ENCODE data around the gene RRP9.

Gene RRP9

GRCh38 chr3:51970606-51971300, 29.0 kb upstream of the RRP9 start:
- DNase-seq (ENCODE audit: low spot score) = no peak

GRCh38 chr3:51969841-51970240, 28.1 kb upstream of the RRP9 start:
- DNase-seq (ENCODE audit: low spot score) = no peak

- DNase-seq (ENCODE audit: low spot score) = no peak
Observed at GRCh38 chr3:51968883-51969678, 27.4 kb upstream of the RRP9 start.

DNA sequence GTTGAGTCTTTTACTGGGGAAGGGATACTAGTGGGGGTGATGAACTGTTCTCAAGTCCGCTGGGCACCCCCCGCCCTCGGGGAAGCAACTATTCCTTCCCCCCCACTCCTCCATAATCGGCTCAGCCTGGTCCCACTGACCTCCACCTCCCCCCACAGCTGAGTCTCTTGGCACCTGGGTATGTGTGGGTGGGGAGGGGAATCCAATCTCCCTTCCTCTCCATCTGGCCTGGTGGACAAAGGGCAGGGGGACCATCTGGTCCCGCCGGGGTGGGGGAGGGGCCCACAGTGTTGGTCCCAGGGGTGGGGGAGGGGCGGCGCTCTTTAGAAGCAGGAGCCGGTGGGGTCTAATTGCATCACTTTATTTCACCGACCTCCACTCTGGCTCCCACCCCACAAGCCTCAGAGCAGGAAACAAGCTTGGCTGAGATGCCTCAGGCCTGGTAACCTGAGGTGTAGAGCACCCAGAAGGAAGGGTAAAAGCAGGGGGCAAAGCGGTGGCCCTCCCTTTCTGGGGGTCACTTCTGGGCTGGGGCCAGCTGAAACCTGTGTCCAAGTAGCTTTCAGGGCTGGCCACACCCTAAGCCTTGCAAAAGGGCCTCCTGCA, 26.6 kb upstream of the RRP9 start:
- DNase-seq (ENCODE audit: low spot score) = no peak

GRCh38 chr3:51967384-51968169, 25.9 kb upstream of the RRP9 start, which contains the start of gene PCBP4:
Gene PCBP4, minus strand, starts transcription at chr3:51967454. Its CDS starts 6,214 bp downstream, at chr3:51961240.
- peak; percentile 78 for DNase-seq (ENCODE audit: low spot score)

DNA sequence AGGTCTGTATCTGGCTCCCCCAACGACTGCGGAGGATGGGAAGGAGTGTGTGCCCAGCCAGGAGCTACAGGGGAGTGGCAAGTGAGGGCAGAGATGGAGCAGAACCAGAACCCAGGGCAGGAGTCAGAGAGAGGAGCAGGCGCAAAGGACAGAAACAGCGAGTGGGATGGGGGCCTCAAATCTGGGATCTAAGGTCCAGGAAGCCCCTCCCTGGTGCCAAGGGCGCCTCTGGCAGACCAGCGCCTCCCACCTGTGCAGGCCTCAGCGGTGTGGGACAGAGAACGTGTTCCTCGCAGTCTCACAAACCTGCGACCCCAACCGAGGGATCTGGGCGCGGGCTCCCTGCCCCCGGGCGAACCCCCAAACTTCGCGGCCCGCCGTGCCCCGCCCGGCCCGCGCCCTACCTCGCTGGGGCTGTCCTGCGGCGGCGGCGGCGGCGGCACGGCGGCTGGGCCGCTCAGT, 25.2 kb upstream of the RRP9 start:
- DNase-seq (ENCODE audit: low spot score) = no peak

DNA sequence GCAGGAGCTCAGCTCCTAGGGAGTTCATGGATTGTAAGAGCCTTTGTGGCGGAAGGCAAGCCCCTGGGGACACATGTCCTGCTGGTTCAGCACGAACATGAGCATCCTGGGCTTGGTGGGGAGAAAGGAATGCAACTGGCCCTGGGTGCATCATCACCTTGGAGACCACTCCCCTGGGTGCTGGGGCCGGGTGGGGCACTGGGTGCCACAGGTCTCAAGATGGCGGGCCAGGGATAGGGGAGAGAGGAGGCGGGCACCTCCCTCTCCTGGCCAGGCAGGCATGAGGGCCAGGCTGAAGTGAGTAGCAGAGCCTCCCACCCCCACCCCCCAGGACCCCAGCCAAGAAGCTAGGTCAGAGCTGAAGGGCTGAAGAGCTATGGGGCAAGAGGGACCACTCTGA, 24.8 kb upstream of the RRP9 start:
- DNase-seq (ENCODE audit: low spot score) = no peak

GRCh38 chr3:51966016-51966415, 24.3 kb upstream of the RRP9 start:
- DNase-seq (ENCODE audit: low spot score) = no peak

GRCh38 chr3:51964521-51964920, 22.8 kb upstream of the RRP9 start:
- DNase-seq (ENCODE audit: low spot score) = no peak

- no peak for DNase-seq (ENCODE audit: low spot score)
Observed at GRCh38 chr3:51963951-51964451, 22.3 kb upstream of the RRP9 start.

DNA sequence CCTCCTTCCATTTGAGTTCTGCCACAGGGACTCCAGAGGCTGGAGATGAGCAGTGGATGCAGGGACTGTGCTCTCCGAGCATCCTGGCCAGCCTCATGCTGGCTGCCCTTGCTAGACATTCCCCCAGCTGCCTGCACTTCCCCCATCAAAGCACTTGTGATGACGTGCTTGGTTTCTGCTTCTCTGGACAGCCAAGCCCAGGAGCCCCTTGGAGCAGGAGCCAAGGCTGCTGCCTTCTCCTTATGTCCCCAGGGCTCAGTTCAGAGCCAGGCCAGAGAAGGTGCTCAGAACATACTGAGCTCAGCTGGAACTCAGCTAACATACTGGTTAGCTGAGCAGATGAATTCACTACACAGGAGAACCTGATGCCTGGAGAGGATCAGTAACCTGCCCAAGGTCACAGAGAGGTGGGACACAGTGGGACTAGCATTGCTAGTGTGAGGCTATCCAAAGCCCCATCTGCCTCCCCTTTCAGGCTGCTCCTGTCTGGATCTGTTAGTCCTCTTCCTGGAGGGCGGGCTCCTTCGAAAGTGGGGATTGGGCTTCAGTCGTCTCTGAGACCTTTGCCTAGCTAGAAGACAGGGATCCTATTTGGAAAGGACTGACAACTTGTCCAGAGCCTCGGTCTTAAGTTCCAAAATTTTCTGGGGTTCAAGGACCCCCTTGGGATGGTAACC, 21.3 kb upstream of the RRP9 start:
- DNase-seq (ENCODE audit: low spot score) = no peak

DNA sequence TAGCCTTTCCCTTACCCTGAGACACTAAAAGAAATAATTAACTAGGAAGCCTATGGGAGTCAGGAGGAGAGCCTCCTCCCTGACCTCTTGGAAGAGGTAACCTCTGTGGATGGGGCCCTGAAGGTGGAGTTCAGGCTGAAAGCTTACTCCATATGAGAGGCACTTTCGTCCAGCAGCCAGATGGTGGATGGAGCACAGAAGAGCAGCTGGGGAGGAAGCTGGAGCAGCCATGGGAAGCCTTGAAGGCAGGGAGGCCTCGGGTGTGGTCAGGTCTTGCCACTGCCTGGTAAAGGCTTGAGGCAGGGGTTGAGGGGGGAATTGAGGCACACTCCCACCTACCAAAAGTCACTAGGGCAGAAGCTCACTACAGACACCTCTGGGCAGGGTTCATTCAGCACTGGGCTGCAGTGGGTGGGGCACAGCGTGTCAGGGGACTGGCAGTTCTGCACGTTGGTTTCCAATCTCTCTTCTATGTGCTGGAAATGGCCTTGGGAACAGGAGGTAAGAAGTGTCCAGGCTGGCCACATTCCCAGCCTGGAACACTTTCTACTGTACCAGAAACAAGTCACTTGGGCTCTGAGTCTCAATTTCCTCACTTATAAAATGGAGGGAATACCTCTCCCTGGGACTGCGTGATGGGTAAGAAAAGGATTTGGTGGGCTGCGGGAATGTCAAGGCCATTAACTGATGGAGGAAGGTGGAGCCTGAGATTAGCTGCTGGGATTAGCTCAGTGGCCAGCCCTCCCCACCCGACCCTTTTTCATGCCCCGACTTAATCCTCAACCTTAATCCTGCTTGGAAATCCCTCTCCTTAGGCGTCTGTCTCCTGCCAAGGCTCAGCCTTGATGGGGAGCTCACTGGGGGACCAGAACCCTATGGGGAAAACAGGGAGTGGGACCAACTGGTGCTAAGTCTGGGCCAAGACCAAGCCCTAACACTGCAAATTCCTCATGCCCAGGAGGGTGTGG, 20.2 kb upstream of the RRP9 start:
- DNase-seq (ENCODE audit: low spot score) = no peak

DNA sequence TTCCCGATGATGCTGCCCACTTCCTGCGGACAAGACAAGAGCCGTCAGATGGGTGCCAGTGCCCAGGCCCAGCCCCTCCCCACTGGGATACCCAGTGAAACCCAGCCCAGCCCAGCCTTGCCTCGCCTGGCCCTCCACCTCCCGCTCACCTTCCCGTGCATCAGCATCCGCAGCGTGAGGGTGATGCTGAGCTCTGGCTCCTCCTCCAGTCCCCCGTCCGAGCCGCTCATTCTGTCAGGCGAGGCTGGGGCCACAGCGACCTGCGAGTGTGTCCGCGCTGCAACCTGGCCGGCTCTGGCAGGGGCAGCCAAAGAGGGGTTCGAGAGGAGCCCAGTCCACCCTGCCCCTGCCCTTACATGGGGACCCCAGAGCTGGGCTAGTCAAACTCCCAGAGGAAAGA, 19.3 kb upstream of the RRP9 start:
- no peak for DNase-seq (ENCODE audit: low spot score)

DNA sequence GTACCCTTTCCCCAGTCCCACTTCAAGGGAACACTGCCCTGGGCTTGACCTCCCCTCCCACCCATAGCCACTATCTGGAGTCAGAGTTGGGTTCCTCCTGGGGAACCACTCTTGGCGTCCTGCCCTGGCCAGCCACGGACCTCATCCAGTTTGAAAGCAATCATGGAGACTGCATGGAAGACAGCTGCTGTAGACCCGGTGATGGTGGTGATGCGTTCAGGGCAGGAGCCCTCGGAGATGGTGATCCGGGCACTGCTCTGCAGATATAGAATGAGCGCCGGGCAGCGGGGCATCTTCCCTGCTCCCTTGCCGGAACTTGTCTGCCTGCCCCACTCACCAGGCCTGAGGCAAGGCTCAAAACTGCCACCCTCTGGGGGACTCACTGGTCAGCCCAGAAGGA, 18.7 kb upstream of the RRP9 start:
- DNase-seq (ENCODE audit: low spot score) = no peak

GRCh38 chr3:51959651-51960050, 17.9 kb upstream of the RRP9 start:
- DNase-seq (ENCODE audit: low spot score) = no peak

DNA sequence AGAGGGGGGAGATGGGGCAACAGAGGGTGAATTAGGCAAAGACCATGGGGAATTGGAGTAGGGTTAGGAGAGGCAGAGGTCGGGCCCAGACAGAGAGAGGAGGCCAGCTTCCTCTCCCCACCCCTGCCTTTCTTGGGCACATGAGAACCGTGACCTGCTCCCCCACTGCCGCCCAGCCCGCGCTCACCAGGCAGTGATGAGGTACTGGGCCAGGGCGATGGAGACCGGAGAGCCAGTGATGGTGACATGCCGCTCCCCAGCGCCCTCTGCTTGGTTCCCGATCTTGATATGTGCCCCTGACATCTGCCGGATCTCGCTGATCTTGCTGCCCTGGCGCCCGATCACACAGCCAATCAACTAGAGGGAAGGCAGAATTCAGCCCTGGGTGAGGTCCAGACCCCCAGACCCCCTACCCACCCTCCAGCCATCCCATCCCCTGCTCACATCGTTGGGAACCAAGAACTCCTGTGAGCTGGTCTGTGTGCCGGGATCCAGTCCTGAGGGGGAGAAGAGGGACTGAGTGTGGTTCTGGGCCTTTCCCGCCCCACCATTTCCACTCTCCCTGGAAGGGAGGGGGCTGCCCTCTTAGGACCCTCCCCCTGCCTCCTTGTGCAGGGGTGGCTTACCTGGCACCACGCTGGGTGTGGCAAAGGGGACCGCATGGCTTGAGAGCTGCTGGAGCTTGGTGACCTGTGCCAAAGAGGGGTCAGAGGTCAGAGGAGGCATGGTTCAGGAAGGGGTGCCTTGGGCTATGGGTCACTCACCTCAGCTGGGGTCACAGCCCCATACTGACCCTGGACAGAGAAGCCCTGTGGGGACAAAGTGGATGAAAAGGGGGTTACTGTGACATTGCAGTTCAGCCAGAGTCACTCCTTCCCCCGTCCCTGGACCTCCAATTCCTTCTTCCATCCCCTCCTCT, 17.2 kb upstream of the RRP9 start:
- no peak for DNase-seq (ENCODE audit: low spot score)

- no peak for DNase-seq (ENCODE audit: low spot score)
Observed at GRCh38 chr3:51957520-51958205, 16.0 kb upstream of the RRP9 start.

Measured in HuH-7 (cell line).